Measurements from ENCODE around the gene ZBTB49. TPM values are rescaled to one million over a fixed set of nuclear protein-coding genes. Genes with fewer than 3 reads are reported as not detected.

The ZBTB49 gene
- polyA plus RNA-seq, 3 donors, result 9.0 to 10.8 (median 10.5) TPM

- no peak for DNase-seq (ENCODE audit: extremely low read depth in 1 of 11, low read depth in 9 of 11, low spot score in 4 of 11)
Observed at GRCh38 chr4:4320951-4321714, 31.1 kb downstream of the ZBTB49 start.

- no peak for DNase-seq (ENCODE audit: extremely low read depth in 1 of 11, low read depth in 9 of 11, low spot score in 4 of 11)
Observed at GRCh38 chr4:4321951-4322688, 32.1 kb downstream of the ZBTB49 start.

DNA sequence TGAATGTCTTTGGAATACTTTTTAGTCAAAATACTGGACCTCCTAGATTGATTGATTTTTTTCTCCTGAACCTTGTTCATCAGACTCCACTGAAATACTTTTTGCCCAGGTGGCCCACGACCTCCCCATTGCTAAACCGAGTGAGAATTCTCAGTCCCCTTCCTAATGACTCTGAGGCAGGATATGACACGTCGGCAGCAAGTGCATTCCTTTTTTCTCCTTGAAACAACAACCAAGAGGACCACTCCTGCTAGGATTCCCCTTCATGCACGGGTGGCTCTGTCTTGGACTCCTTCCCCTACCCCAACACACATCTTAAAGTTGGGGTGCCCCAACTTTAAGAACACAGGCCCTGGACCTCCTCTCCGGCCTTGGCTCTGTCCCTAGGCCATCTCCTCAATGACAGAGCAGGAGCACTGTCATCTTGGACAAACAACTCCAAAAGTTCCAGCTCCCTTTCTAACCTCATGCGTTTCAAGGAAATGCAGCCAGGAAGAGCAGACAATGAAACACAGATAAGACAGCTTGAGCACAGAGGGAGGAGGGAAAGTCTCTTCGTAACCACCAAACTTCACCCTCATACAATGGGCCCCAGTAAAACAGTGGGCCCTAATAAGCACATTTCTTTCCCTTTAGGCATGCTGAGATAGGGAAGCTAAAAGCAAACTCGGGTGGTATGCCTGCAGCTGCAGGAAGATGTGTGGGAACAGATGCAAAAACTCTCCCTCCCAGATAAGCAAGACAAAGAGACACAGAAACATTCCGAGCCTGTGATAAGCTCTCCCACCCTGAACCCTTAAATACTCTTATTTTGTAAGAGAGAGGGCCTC, 33.9 kb downstream of the ZBTB49 start:
- no peak for DNase-seq (ENCODE audit: extremely low read depth in 1 of 11, low read depth in 9 of 11, low spot score in 4 of 11)

- no peak for DNase-seq (ENCODE audit: extremely low read depth in 1 of 11, low read depth in 9 of 11, low spot score in 4 of 11)
Observed at GRCh38 chr4:4325321-4325720, 35.3 kb downstream of the ZBTB49 start.

DNA sequence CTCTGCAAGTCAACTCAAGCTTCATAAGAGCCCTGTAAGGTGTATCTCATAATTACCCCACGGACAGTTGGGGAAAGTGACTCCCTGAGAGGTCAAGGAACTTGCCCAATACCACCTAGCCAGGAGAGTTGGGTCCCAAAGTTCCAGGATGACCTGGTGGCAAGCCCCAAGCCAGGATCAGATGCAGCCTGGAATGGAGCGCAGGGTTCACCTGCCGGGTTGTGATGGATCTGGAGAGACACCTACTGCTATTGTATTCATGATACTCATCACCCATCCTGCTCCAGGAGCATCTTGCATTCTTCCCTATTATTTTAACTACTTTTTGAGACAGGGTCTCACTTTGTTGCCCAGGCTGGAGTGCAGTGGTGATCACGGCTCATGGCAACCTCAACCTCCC, 36.1 kb downstream of the ZBTB49 start:
- DNase-seq (ENCODE audit: extremely low read depth in 1 of 11, low read depth in 9 of 11, low spot score in 4 of 11), result no peak

GRCh38 chr4:4327652-4328121, 37.6 kb downstream of the ZBTB49 start:
- peak in 9 of 11 donors; percentile 5 to 18 (median 10) for DNase-seq (ENCODE audit: extremely low read depth in 1 of 11, low read depth in 9 of 11, low spot score in 4 of 11)

GRCh38 chr4:4328206-4328605, 38.2 kb downstream of the ZBTB49 start:
- no peak for DNase-seq (ENCODE audit: extremely low read depth in 1 of 11, low read depth in 9 of 11, low spot score in 4 of 11)

GRCh38 chr4:4328840-4329239, 38.8 kb downstream of the ZBTB49 start:
- DNase-seq (ENCODE audit: extremely low read depth in 1 of 11, low read depth in 9 of 11, low spot score in 4 of 11), result no peak

- no peak for DNase-seq (ENCODE audit: extremely low read depth in 1 of 11, low read depth in 9 of 11, low spot score in 4 of 11)
Observed at GRCh38 chr4:4329496-4329895, 39.4 kb downstream of the ZBTB49 start.

GRCh38 chr4:4330794-4331193, 40.7 kb downstream of the ZBTB49 start:
- DNase-seq (ENCODE audit: extremely low read depth in 1 of 11, low read depth in 9 of 11, low spot score in 4 of 11), result no peak

- no peak for DNase-seq (ENCODE audit: extremely low read depth in 1 of 11, low read depth in 9 of 11, low spot score in 4 of 11)
Observed at GRCh38 chr4:4332529-4332928, 42.5 kb downstream of the ZBTB49 start.

DNA sequence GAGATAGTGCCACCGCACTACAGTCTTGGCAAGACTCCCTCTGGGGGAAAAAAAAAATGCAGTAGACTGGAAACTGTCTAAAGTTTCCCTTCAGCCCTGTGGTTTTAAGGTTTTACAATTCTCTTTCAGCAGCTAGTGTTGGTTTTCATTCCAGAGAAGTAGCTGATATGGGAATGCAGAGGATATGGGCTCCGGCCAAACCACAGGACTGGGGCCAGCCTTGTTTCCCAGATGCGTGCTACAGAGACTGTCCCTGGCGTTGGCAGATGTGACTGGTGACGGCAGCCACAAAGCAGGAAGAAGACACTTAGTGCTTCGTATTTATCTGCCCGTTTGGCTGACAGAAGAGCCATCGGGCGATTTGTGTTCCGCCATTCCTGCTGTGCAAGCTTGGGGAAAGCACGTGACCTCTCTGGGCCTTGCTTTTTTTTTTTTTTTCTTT, 43.2 kb downstream of the ZBTB49 start:
- no peak for DNase-seq (ENCODE audit: extremely low read depth in 1 of 11, low read depth in 9 of 11, low spot score in 4 of 11)

- peak in 8 of 11 donors; percentile 8 to 22 (median 16) for DNase-seq (ENCODE audit: extremely low read depth in 1 of 11, low read depth in 9 of 11, low spot score in 4 of 11)
Observed at GRCh38 chr4:4334798-4335520, 44.9 kb downstream of the ZBTB49 start.

GRCh38 chr4:4338210-4339001, 48.4 kb downstream of the ZBTB49 start:
- no peak for DNase-seq (ENCODE audit: extremely low read depth in 1 of 11, low read depth in 9 of 11, low spot score in 4 of 11)

- DNase-seq (ENCODE audit: extremely low read depth in 1 of 11, low read depth in 9 of 11, low spot score in 4 of 11), result no peak
Observed at GRCh38 chr4:4339504-4340085, 49.5 kb downstream of the ZBTB49 start.

DNA sequence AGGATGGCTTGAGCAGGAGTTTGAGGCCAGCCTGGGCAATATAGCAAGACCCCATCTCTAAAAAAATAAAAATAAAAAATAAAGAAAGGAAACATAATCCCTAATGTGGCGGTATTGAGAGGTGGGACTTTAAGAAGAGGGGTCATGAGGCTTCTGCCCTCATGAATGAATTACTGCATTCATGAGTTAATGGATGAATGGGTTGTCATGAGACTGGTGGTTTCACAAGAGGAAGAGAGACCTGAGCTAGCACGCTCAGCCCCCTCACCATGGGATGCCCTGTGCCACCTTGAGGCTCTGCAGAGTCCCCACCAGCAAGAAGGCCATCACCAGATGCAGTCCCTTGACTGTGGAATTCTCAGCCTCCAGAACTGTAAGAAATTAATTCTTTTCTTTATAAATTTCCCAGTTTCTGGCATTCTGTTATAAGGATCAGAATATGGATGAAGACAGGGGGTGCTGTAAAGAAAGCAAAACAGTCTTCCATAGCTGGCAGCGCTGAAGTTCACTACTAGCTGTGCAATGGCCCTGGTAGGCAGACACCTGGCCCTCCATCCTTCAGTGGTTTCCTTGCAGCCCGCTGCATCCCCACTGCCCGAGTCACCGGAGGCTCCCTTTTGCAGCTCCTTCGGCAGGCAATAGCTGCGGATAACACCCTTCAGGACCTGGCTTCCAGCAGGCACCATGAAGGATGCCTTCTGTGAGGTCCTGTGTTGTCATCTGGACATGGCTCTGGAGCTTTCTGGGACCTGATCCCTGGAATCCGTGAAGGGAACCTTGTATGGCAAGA, 52.0 kb downstream of the ZBTB49 start:
- DNase-seq (ENCODE audit: extremely low read depth in 1 of 11, low read depth in 9 of 11, low spot score in 4 of 11), result no peak

DNA sequence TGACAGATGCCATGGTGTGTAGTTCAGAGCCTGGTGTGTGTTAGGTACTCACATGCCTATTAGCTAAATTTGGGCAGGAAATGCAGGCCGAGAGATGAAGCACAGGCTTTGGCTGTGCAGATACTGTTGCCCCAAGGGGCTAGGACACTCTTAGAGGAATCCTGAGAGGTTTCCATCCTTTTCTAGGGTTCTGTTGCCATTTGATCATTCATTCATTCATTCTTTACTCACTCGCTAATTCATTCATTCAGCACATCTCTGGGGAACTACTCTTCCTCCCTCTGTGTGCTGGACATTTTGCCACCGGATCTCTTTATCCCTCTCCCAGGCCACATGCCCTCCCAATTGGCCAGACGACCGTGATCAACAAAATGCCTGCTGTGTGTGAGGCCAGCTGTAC, 53.0 kb downstream of the ZBTB49 start:
- no peak for DNase-seq (ENCODE audit: extremely low read depth in 1 of 11, low read depth in 9 of 11, low spot score in 4 of 11)

Data from renal cortex interstitium (tissue), 11 donors.